ENCODE data around the gene GHRH.

The GHRH gene

DNA sequence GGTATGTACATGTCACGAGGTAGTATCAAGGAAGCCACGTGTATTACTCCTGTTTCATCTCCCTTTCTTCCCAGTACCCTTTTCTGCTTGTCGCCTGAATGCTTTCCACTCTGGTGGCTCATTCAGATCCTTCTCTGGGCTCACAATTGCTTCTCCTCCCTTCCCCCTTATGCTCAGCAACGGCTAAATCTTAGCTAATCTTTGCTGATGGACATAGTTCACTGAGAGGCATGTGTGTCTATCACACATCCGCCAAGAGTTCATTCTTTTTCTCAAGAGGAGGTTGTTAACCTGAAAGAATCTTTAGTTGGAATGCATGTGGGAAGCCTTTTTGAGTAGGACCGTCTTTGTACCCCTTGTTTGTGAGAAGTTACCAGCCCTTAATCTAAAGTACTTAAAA, 56.5 kb downstream of the GHRH start:
- DNase-seq (ENCODE audit: low read depth) = no peak

GRCh38 chr20:37204056-37204455, 57.6 kb downstream of the GHRH start:
- no peak for DNase-seq (ENCODE audit: low read depth)

DNA sequence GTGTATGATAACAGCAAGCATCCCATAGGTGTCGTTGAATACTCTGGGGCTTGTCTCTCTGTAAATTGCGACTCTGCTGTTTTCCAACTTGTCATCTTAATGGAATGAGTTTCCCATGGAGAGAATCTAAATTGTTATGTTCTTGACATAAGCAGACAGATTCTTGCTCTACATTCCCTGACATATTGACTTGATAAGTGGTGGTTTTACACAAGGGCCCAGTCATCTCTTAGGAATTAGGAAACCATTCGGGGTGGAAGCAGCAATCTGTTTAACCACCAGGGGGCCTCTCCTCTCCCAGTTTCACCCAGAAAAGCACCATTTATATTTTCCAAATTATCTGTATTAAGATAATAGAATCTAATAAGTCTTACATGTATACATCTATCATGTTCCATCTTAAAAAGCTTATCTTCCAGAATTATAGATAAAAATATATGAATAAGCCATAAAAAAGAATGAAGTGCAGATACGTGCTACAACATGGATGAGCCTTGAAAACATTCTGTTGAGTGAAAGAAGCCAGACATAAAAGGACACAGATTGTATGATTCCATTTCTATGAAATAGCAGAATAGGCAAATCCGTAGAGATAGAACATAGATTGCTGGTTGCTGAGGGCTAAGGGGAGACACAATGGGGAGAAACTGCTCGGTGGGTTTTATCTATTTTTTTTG, 59.2 kb downstream of the GHRH start:
- DNase-seq (ENCODE audit: low read depth) = no peak

DNA sequence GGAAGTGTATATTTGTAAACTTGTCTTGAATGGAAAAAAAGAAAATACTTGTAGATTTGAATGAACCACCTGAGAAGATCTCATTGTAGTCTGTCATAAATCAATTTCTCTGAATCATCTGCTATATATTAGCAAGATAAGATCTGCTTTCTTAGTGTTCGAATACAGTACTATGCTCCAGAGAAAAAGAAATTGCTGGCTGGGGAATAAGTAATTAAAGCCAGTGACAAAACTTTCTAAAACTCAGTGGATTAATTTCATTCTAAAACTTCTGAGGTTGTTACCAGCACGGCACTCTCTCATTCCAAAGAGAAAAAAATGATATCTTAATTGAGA, 59.8 kb downstream of the GHRH start:
- no peak for DNase-seq (ENCODE audit: low read depth)

All from activated T-helper 1 cell treated with Interleukin-2 at 50 U/mL for 16 hours (primary cell).